ENCODE results near the gene NEDD4.
"Not testable (repeated sequence)": the region's sequence is repeated elsewhere in the genome, so short reads cannot be mapped to it uniquely, and the experiment has no call there.

Gene NEDD4

GRCh38 chr15:55993111-55993803, at the start of gene NEDD4:
NEDD4 (minus strand) TSS chr15:55993612; CDS start chr15:55993555, 57 bp downstream.
- DNase-seq: peak; percentile 79

- no peak for DNase-seq
Observed at GRCh38 chr15:56042498-56042897, 49.1 kb upstream of the NEDD4 start.

GRCh38 chr15:56042031-56042430, 48.6 kb upstream of the NEDD4 start:
- no peak for DNase-seq

GRCh38 chr15:56040081-56041035, 46.9 kb upstream of the NEDD4 start:
- DNase-seq: no peak

GRCh38 chr15:56038707-56039106, 45.3 kb upstream of the NEDD4 start:
- no peak for DNase-seq

- no peak for DNase-seq
Observed at GRCh38 chr15:56038015-56038414, 44.6 kb upstream of the NEDD4 start.

GRCh38 chr15:56036546-56037067, 43.2 kb upstream of the NEDD4 start:
- no peak for DNase-seq

GRCh38 chr15:56035166-56035565, 41.8 kb upstream of the NEDD4 start:
- DNase-seq: no peak

- no peak for DNase-seq
Observed at GRCh38 chr15:56034514-56034913, 41.1 kb upstream of the NEDD4 start.

GRCh38 chr15:56032373-56032772, 39.0 kb upstream of the NEDD4 start:
- DNase-seq: no peak

GRCh38 chr15:56031836-56032235, 38.4 kb upstream of the NEDD4 start:
- no peak for DNase-seq

- no peak for DNase-seq
Observed at GRCh38 chr15:56031402-56031801, 38.0 kb upstream of the NEDD4 start.

- no peak for DNase-seq
Observed at GRCh38 chr15:56028430-56028829, 35.0 kb upstream of the NEDD4 start.

GRCh38 chr15:56023160-56023559, 29.7 kb upstream of the NEDD4 start:
- DNase-seq: not testable (repeated sequence)

- DNase-seq: no peak
Observed at GRCh38 chr15:56019819-56020486, 26.5 kb upstream of the NEDD4 start.

GRCh38 chr15:56019060-56019793, 25.8 kb upstream of the NEDD4 start:
- no peak for DNase-seq

- no peak for DNase-seq
Observed at GRCh38 chr15:56017920-56018319, 24.5 kb upstream of the NEDD4 start.

- no peak for DNase-seq
Observed at GRCh38 chr15:56017511-56017910, 24.1 kb upstream of the NEDD4 start.

- DNase-seq: no peak
Observed at GRCh38 chr15:56016281-56016680, 22.9 kb upstream of the NEDD4 start.

- no peak for DNase-seq
Observed at GRCh38 chr15:56014677-56015076, 21.3 kb upstream of the NEDD4 start.

- peak; percentile 27 for DNase-seq
Observed at GRCh38 chr15:56007053-56007452, 13.6 kb upstream of the NEDD4 start.

GRCh38 chr15:56006371-56006770, 13.0 kb upstream of the NEDD4 start:
- not testable (repeated sequence) for DNase-seq

Measured in CD4-positive, alpha-beta T cell treated with Interleukin-17A for 4 hours (primary cell).